Skeletal muscle cell (primary cell): ENCODE data around the gene ZNF333.
"Not testable (repeated sequence)": the region's sequence is repeated elsewhere in the genome, so short reads cannot be mapped to it uniquely, and the experiment has no call there.

Source experiments
- DNase-seq: peaks from one replicate; pipeline ENCODE4 v3.0.0-alpha.2; 2010; ENCODE audit warnings: low read depth
- H3K4me3 ChIP-seq: 2 replicates; pipeline ENCODE4 v1.5.1; 2011; ENCODE audit warnings: low read depth, mild to moderate bottlenecking, control low read depth, low read length, moderate library complexity

Gene ZNF333

GRCh38 chr19:14781713-14782536, 92.1 kb downstream of the ZNF333 start:
- not testable (repeated sequence) for DNase-seq, H3K4me3 ChIP-seq

GRCh38 chr19:14782626-14783409, 93.0 kb downstream of the ZNF333 start:
- no peak for DNase-seq
- no peak overlapping the region for H3K4me3 ChIP-seq
